Measurements from ENCODE around the gene USP28.

DNA sequence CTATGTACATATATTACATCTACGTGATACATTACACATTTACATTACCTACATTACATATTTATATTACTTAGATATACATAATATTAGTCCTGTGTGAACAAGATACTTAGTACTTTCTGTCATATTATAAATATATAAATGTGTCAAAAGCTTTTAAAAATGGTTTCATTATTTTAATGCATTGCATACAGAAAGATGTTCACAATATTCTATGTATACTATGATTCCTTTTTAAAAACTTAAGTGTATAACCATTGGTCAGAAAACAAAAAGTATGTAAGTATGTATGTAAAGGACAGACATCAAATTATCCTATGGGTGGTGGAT lies 101.2 kb downstream of the USP28 start:
- TF ChIP-seq, protein P1, sequence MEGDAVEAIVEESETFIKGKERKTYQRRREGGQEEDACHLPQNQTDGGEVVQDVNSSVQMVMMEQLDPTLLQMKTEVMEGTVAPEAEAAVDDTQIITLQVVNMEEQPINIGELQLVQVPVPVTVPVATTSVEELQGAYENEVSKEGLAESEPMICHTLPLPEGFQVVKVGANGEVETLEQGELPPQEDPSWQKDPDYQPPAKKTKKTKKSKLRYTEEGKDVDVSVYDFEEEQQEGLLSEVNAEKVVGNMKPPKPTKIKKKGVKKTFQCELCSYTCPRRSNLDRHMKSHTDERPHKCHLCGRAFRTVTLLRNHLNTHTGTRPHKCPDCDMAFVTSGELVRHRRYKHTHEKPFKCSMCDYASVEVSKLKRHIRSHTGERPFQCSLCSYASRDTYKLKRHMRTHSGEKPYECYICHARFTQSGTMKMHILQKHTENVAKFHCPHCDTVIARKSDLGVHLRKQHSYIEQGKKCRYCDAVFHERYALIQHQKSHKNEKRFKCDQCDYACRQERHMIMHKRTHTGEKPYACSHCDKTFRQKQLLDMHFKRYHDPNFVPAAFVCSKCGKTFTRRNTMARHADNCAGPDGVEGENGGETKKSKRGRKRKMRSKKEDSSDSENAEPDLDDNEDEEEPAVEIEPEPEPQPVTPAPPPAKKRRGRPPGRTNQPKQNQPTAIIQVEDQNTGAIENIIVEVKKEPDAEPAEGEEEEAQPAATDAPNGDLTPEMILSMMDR (IDR thresholded peaks at IDR 0.05): no peak
- TF ChIP-seq EP300 (IDR thresholded peaks at IDR 0.05) (no peak), POLR2A (IDR thresholded peaks at IDR 0.05) (no peak), POLR2AphosphoS5 (IDR thresholded peaks at IDR 0.05) (no peak)
